ENCODE data around the gene LRG1.
"Not testable (repeated sequence)": the region's sequence is repeated elsewhere in the genome, so short reads cannot be mapped to it uniquely, and the experiment has no call there.

The LRG1 gene

DNA sequence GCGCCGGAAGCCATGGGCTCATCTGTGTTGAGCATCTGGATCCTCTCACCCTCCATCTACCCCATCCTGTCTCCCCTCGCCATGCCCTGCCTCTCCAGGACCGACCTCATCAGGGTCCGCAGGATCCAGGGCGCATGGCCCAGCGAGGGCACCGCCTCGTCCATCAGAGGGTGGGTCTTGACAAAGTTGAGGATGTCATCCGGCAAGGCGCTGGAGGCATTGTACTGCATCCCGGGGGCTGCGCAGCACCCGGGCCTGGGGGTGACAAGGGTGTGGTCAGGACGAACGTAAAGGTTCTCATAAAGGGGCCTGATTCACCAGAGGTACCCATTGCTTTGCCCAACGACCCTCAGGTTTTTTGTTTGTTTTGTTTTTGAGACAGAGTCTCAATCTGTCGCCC lies 10.2 kb upstream of the LRG1 start:
- no peak for DNase-seq

DNA sequence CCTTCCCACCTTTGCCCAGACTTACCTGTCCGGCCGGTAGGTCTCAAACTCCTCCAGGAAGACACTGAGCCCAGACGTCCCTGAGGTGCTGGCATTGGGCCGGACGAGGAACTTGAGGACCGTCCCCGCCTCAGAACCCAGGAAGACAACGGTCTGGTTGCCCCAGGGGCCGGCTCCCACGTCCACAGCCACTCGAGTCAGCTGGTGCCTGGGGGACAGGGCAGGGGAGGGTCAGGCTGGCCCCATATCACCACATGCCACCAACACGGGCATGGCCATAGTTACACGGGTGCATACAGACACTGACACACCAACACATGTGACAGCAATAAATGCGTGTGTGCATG lies 8.4 kb upstream of the LRG1 start:
- DNase-seq = no peak

DNA sequence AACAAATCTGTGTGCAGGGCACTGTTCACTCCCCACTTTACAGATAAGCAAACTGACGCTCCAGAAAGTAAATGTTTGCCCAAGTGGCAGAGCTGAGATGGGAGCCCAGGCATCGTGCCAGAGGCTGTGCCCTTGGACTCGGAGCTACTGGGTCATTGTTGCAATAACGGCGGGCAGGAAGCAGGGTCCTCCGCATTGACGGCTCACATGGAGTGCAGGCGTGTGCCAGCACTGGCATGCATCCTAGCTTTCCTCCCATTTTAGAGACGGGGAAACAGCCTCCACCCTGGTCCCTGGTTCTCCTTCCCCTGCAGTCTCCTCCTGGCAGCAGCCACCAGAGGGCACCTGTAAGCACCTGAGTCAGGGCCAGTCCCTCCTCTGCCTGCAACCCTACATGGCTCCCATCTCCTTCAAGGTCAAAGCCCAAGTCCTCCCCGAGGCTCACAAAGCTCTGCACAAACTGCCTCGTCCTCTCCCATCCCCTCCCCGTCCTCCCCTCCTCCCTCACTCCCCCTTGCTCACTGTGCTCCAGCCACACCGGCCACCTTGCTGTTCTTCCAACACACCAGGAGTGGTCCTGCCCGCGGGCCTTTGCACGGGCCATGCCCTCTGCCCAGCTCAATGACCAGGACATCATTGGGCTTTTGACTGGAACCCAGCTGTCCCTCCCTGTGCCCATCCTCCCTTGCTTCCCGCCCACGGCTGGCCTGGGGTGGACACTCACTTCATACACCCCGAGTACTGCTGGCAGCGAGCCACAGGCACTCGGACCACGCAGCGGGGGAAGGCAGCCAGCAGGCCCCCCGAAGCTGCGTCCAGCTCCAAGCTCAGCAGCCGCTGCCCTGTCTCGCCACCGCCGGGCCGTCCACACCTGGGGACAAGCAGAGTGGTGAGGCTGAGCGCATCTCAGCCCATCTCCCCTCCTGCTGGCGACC lies 7.7 kb upstream of the LRG1 start:
- DNase-seq = no peak

DNA sequence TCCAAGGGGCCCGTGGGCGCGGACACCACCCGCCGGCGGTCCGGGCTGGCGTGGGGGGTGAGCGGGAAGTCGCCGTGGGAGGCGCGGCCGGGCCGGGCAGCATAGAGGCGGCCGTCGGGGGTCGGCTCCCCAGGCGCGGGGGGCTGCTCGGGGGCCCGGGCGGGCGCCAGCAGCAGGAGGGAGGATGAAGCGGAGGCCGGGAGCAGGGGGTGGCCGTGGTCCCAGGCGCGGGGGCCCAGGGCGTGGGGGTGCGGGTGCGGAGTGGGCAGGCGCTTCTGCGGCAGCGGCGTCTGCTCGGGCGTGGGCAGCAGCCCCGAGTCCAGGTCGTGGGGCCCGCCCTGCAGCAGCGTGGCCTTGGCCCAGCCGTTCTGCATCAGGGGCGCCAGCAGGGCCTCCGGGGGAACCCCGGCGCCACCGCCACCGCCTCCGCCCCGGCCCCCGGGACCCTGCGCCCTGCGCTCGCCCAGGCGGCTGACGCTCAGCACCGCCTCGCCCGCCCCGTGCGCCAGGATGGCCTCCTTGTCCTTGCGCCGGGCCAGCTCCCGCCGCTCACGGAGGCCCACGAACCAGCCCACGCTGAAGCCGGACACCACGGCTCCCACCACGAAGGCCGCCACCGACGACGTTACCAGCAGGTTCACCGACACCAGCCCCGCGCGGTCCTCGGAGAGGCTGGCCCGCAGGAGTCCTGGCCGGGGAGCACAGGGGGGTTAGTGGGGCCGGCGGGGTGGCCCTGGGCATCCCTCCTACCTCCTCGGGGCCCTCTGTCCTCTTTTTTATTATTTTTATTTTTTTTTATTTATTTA lies 4.2 kb upstream of the LRG1 start:
- DNase-seq = no peak

DNA sequence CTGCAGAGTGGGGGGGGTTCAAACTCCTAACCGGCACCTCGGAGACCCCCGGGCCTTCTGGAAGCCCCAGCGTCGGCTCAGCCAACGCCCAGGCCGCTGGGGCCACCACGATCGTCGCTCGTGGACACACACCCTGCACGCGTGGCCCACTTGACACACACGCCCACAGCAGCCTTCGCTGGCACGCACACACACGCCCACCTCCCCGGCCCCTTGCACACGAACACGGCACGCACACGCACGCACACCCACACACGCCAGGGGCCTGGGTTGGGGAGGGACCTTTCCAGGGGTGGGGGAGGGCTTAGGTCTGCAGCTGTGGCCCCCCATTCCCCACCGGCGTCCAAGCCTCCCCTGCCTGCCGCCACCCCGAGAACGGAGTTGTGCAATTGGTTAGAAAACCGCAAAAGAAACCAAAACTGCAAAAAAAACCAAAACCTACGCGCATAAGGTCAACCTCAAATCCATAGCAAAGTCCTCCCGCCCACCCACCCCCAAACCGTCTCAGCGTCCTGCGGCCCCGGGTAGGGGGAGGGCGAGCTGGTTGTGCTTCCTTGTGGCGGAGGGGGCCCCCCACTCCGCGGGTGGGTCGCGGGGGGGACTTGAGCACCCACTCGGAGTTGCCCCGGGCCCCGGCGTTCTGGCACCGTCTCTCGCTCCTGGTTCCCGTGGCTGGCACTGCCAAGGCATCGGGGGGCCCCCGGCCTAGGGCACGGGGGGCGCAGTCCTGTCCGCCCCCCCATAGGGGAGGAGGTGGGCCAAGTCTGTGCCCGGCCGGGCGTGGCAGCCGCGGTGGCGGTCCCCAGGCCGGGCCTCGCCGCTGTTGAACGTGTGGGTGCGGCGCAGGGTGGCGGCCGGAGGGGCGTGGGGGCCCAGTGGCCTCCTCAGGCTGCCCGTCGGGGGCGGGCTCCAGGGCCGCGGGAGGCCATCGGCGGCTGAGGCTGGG lies 3.3 kb upstream of the LRG1 start:
- no peak for DNase-seq

DNA sequence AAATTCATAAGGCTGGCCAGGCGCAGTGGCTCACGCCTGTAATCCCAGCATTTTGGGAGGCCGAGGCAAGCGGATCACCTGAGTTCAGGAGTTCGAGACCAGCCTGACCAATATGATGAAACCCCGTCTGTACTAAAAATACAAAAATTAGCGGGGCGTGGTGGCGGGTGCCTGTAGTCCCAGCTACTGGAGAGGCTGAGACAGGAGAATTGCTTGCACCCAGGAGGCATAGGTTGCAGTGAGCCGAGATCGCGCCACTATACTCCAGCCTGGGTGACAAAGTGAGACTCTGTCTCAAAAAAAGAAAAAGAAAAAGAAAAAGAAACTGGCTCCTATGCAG lies 1.9 kb upstream of the LRG1 start:
- DNase-seq = not testable (repeated sequence)

DNA sequence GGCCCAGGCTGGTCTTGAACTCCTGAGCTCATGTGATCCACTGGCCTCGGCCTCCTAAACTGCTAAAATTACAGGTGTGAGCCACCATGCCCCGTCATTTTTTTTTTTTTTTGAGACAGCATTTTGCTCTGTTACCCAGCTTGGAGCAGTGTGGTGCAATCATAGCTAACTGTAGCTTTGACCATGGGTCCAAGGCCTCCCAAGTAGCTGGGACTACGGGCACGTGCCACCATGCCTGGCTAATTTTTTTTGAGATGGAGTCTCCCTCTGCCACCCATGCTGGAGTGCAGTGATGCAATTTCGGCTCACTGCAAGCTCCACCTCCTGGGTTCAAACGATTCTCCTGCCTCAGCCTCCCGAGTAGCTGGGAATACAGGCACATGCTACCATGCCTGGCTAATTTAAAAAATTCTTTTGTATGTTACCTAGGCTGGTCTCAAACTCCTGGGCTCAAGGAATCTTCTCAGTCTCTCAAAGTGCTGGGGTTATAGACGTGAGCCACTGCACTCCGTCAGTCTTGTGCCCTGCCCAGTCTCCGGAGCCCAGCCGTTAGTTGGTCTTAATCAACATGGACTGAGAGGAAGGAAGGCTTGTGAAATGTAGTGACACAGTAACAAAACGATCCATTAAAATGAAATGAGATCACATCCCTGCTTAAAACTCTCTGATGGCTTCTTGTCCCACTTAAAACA lies 1.4 kb upstream of the LRG1 start:
- DNase-seq = no peak

DNA sequence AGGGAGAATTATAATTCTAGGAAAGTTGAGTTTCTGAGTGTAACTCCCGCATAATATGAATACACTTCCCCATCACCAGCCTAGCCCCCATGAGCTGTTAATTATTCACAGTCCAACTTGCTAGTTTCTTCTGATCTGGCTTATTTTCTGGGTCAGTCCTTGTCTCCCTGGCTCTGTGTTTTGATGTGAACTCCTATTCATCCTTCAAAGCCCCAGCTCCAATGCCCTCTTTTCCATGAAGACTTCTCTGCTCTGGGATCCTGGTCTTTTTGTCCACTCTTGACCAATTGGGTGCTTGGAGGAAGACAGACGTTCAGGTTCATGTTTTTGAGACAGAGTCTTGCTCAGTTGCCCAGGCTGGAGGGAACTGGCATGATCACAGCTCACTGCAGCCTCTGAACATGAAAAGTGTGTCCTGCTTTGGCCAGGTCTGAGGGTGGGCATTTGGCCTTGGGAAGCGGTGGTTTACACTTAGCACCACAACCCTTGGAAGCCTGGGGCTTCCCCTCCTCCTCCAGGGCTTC lies 605 bp downstream of the LRG1 start:
- no peak for DNase-seq

DNA sequence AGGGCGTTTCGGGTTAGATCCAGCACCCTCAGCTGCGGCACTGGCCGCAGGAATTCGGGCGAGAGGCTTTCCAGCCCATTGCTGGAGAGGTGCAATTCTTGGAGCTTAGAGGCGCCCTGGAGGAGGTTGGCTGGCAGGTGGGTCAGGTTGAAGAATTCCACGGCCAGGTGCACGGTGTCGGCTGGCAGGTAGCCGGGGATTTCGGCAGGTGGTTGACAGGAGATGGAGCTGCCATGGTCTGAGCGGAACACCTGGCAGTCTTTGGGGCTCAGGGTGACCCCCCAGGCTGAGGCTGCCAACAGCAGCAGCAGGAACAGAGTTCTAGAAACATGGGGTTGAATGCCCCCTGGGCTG lies 1.3 kb downstream of the LRG1 start:
- DNase-seq = no peak

DNA sequence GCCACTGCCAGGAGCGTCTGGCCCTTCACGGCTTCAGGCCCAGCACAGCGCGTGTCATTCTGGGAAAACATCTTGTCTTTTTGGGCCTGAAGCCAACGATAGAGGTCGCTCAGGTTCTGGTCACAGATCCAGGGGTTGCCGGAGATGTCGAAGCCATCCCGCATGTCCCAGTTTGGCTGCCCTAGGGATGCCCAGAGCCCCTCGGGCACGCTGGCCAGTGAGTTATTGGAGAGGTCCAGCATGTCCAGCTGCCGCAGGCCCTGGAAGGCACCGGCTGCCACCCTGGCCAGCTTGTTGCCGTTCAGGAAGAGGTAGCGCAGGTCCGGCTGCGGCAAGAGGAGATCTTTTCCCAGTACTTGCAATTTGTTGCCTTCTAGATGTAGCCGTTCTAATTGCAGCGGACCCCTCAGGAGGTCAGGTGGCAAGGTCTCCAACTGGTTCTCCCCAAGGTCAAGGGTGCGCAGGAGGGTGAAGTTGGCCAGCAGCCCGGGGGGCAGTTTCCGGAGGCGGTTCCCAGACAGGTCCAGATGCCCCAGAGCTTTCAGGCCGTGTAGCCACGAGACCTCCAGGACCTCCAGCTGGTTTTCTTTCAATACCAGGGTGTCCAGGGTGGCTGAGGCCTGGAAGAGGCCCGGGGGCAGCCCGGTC lies 1.8 kb downstream of the LRG1 start:
- no peak for DNase-seq

DNA sequence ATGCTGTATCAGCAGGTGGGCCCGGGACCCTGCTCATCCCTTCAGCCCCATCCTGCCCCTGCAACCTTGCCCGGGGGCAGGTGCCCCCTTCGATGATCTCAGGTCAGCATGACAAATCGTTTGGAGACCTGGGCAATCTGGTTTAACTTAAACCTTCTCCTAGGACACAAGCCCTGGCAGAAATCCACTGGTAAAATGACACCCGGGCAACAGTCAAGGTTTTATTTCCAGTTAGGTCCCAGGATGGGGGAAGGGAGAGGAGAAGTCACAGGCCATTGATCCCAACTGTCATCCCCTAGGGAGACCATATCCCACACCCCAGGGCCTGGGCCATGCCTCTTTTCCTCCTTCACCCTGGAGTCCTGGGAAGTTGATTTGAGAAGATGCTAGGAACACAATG lies 3.0 kb downstream of the LRG1 start:
- DNase-seq = no peak

DNA sequence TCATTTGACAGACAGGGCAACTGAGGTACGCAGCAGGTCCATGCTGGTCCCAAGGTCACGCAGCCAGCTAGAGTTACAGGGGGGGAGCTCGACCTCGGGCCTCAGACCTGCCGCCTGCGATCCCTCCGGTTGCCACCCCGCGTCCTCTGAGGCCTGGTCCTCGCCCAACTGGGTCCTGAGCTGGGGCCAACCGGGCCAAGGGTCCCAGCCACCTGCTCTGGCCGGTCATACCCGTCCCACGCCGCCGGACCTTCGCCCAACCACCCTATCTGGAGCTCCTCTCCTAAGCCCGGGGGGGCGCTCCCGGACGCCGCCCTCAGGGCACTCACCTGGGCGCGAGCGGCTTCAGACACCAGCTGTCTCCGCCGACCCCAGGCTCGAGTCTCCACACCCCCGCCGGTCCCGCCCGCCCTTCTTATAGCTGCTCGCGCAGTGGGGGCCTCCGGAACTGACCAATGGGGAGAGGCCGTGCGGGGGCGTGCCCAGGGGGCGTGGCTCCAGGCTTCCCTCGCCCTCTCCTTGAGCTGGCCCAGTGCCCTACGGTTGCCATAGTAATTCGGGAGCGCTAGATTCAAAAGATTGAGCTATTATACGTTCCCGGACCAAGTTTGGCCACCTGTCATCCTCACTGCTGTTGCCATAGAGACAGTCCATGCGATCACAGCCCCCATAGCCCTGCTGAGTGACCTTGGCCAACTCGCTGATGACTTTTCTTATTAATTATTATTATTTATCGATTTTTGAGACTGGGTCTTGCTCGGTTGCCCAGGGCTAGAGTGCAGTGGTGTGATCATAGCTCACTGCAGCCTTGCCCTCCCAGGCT lies 4.8 kb downstream of the LRG1 start, which contains the start of gene PLIN5:
Gene PLIN5, minus strand, starts transcription at position 389 of the 823 bp plus-strand sequence. CDS start 1,150 bp downstream, outside the sequence.
- DNase-seq = no peak

DNA sequence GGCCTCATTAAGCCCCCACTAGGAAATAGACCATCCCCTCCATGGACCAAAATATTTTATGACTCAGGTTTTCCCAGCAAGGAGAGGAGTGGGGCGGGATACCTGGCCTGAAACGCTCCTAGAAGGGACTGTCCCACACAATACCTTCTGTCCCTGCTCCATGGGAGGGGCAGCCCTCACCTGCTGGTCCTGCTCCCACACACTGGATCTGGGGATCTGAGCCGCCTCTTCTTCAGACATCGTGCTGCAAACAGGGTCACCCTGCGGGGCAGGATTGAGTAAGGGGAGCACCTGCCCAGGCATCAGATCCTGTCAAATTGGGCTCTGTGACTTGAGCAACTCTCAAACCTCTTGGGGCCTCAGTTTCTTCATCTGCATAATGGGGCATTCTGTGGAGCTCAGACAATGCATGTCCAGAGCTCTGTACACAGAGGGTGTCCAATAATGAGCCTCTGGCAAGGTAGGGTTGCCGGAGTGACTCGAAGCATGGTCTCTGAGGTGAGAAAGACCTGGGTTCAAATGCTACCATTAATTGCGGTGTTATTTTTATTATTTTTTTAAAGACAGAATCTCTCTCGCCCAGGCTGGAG lies 5.9 kb downstream of the LRG1 start:
- DNase-seq = no peak

DNA sequence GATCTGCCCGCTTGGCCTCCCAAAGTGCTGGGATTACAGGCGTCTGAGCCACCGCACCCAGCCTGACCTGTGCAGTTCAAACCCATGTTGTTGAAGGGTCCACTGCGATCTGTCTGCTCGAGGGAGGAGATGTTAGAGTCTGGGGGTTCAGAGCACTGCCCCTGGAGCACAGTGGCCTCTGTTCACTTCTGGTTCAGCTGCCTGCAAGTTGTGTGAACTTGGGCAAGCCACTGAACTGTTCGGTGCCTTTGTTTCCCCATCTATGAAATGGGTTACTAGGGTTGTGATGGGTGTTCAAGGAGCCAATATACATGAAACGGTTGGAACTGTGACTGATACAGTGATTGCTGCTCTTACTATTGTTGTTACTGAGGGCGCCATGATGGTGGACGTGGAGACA lies 6.5 kb downstream of the LRG1 start:
- DNase-seq = no peak

DNA sequence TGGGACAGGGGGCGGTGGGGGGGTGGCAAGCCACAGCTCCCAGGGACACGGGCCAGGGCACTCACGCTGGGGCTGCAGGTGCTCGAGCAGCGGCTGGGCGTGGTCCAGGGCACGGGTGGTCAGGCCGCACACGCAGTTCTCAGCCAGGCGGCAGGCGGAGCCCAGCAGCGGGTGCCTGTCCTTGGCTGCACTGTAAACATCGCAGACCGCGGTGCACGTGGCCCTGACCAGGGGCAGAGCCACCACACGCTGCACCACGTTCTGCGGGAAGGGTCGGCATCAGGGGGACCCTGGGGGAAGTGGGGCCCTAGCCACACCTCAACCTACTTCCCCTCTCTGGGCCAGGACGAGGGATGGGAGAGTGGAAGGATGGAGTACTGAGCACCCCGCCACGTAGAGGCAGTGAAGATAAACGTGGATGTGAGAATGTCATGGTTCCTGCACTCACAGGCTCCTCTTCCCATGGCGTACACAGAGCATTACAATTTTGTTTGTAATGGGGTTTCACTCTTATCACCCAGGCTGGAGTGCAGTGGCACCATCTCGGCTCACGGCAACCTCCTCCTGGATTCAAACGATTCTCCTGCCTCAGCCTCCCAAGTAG lies 8.2 kb downstream of the LRG1 start:
- no peak for DNase-seq

DNA sequence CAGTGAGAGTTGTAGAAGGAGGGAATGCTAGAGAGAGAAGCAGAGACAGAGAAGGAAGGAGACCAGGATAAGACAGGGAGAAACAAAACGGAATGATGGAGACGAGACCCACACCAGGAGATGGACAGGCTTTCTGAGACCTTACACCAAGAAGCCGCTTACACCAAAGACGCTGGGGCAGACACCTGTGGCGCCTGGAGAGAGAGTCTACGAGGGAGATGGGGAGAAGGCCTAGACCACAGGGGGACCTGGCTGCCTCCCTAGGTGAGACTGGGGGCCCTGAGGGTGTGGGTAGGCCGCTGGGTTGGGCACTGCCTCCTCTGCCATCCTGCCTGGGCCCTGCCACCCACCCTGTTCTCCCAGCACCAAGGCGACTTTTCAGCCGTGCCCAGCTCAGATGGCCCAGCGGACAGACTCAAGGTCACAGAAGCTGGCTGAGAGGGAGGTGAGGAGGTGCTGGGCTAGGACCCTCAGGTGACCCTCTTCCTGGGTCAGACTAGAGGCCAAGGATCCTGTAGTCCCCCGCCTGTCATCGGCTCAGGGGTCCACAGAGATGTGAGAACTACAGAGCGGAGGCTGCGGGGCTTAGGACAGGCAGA lies 9.8 kb downstream of the LRG1 start:
- no peak for DNase-seq

DNA sequence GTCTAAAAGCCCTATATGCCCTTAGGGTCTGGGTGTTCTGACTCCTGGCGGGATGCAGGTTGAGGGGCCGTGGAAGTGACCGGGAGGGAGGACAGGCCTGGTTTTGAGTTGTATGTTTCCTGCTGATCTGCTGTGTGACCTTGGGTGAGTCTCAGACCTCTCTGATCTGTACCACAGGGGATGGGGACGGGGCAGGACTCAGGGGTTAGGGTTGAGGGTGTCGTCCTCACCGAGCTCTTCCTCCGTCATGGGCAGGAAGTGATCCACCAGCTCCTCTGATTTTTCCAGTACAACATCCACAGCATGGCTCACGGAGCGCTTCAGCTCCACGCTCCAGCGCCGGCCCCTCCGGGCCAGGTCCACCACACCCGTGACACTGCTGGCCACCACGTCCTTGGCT lies 11.0 kb downstream of the LRG1 start:
- DNase-seq = no peak

DNA sequence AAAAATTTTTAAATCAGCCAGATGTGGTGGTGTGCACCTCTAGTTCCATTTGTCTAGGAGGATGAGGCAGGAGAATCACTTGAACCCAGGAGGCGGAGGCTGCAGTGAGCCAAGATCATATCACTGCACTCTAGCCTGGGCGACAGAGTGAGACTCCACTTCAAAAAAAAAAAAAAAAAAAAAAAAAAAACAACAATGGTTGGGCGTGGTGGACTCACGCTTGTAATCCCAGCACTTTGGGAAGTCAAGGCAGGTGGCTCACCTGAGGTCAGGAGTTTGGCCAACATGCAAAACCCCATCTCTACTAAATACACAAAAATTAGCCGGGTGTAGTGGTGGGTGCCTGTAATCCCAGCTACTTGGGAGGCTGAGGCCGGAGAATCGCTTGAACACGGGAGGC lies 12.5 kb downstream of the LRG1 start:
- not testable (repeated sequence) for DNase-seq

DNA sequence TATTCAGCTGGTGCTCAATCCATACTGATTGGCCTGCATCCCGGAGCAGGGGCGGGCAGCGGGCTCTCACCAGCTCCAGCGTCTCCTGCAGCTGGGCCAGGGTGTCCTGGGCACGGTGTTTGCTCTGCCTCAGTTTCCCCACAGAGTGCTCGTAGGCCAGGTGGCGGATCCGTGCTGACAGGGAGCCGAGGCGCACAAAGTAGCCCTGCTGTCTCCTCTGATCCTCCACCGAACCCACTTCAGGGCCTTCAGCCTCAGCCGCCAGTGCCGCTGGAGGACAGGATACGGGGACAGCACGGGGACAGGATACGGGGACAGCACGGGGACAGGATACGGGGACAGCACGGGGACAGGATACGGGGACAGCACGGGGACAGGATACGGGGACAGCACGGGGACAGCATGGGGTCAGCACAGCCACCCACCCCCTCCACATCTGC lies 14.3 kb downstream of the LRG1 start:
- no peak for DNase-seq
